BLaER1 treated with 17β-estradiol and CSF1 and Interleukin-3, amounts not matched to agents 10 nM and 100 nM (cell line): ENCODE measurements around the gene MYO5B.

Source experiments
- H3K27ac ChIP-seq, 11 experiments: shearing (Covaris generic); formaldehyde crosslinking; 2 replicates each; pipeline ENCODE4 v1.8.1; 2022
- H3K27me3 ChIP-seq, 11 experiments: shearing (Covaris generic); formaldehyde crosslinking; 2 replicates each; pipeline ENCODE4 v1.8.1; 2022
- H3K36me3 ChIP-seq, 11 experiments: shearing (Covaris generic); formaldehyde crosslinking; 2 replicates each; pipeline ENCODE4 v1.8.1; 2022
- H3K4me1 ChIP-seq, 10 experiments: shearing (Covaris generic); formaldehyde crosslinking; 2 replicates each; pipeline ENCODE4 v1.8.1; 2022
- H3K4me2 ChIP-seq, 11 experiments: shearing (Covaris generic); formaldehyde crosslinking; 2 replicates each; pipeline ENCODE4 v1.8.1; 2022
- H3K4me3 ChIP-seq, 10 experiments: shearing (Covaris generic); formaldehyde crosslinking; 2 replicates each; pipeline ENCODE4 v1.8.1; 2022
- H3K9ac ChIP-seq, 11 experiments: shearing (Covaris generic); formaldehyde crosslinking; 2 replicates each; pipeline ENCODE4 v1.8.1; 2022
- H3K9me3 ChIP-seq, 11 experiments: shearing (Covaris generic); formaldehyde crosslinking; replicated peaks in 1 of 11; 2 replicates each; pipeline ENCODE4 v1.8.1; 2022
- H4K20me1 ChIP-seq, 11 experiments: shearing (Covaris generic); formaldehyde crosslinking; 2 replicates each; pipeline ENCODE4 v1.8.1; 2022
- Cebpa-rat ChIP-seq, 11 experiments: shearing (Covaris generic); IDR thresholded peaks; 2 replicates each; pipeline ENCODE4 v1.8.1; 2022

MYO5B gene

GRCh38 chr18:50181590-50181989, 13.4 kb downstream of the MYO5B start:
- Histone ChIP-seq H3K4me3 (no peak overlapping the region), H3K9me3 (no peaks in the 10 kb centered on the region), H3K27me3 (no peaks in the 10 kb centered on the region), H3K36me3 (no peaks in the 10 kb centered on the region), H3K4me2 (no peak overlapping the region), H3K9ac (no peak overlapping the region), H3K27ac (no peak overlapping the region), H3K4me1 (peaks cover 0 to under 1% (median 0%) of the 10 kb centered on the region in 10 experiments; a peak in 2 of 20 replicates), H4K20me1 (no peaks in the 10 kb centered on the region)
- no peak for TF ChIP-seq Cebpa-rat (IDR thresholded peaks at IDR 0.05)

- Histone ChIP-seq H3K4me2 (no peak overlapping the region), H4K20me1 (no peaks in the 10 kb centered on the region), H3K4me1 (peaks cover 0 to 13% (median 0%) of the 10 kb centered on the region in 10 experiments; a peak in 6 of 20 replicates), H3K36me3 (no peaks in the 10 kb centered on the region), H3K9me3 (no peaks in the 10 kb centered on the region), H3K9ac (no peak overlapping the region), H3K27ac (no peak overlapping the region), H3K27me3 (no peaks in the 10 kb centered on the region), H3K4me3 (no peak overlapping the region)
- TF ChIP-seq Cebpa-rat (IDR thresholded peaks at IDR 0.05): no peak
Observed at GRCh38 chr18:50179465-50179864, 15.5 kb downstream of the MYO5B start.

- Histone ChIP-seq H3K9ac (no peak overlapping the region), H3K27me3 (no peaks in the 10 kb centered on the region), H3K9me3 (no peaks in the 10 kb centered on the region), H3K4me3 (no peak overlapping the region), H3K4me2 (no peak overlapping the region), H3K36me3 (no peaks in the 10 kb centered on the region), H4K20me1 (no peaks in the 10 kb centered on the region), H3K4me1 (peaks cover 0 to 13% (median 0%) of the 10 kb centered on the region in 10 experiments; a peak in 6 of 20 replicates), H3K27ac (no peak overlapping the region)
- TF ChIP-seq Cebpa-rat (IDR thresholded peaks at IDR 0.05): no peak
Observed at GRCh38 chr18:50177294-50177992, 17.5 kb downstream of the MYO5B start.

- H3K36me3 ChIP-seq: no peaks in the 10 kb centered on the region
- no peak overlapping the region for H3K4me2 ChIP-seq
- H3K4me3 ChIP-seq: no peak overlapping the region
- no peak overlapping the region for H3K9ac ChIP-seq
- H3K9me3 ChIP-seq: no peaks in the 10 kb centered on the region
- H4K20me1 ChIP-seq: no peaks in the 10 kb centered on the region
- no peak for TF ChIP-seq Cebpa-rat (IDR thresholded peaks at IDR 0.05)
- H3K4me1 ChIP-seq: peaks cover 0 to 13% (median 0%) of the 10 kb centered on the region in 10 experiments; a peak in 6 of 20 replicates
- H3K27me3 ChIP-seq: no peaks in the 10 kb centered on the region
- no peak overlapping the region for H3K27ac ChIP-seq
Observed at GRCh38 chr18:50172367-50172766, 22.6 kb downstream of the MYO5B start.

GRCh38 chr18:50171406-50171805, 23.5 kb downstream of the MYO5B start:
- Histone ChIP-seq H3K27me3 (no peaks in the 10 kb centered on the region), H3K4me2 (no peak overlapping the region), H3K4me3 (no peak overlapping the region), H3K36me3 (no peaks in the 10 kb centered on the region), H3K4me1 (peaks cover 0 to 10% (median 0%) of the 10 kb centered on the region in 10 experiments; a peak in 6 of 20 replicates), H3K9me3 (no peaks in the 10 kb centered on the region), H4K20me1 (no peaks in the 10 kb centered on the region), H3K27ac (no peak overlapping the region), H3K9ac (no peak overlapping the region)
- TF ChIP-seq Cebpa-rat (IDR thresholded peaks at IDR 0.05): no peak

- no peak for TF ChIP-seq Cebpa-rat (IDR thresholded peaks at IDR 0.05)
- H3K9ac ChIP-seq: no peak overlapping the region
- no peak overlapping the region for H3K4me2 ChIP-seq
- no peak overlapping the region for H3K4me3 ChIP-seq
- no peaks in the 10 kb centered on the region for H3K36me3 ChIP-seq
- H3K4me1 ChIP-seq: no peaks in the 10 kb centered on the region
- no peak overlapping the region for H3K27ac ChIP-seq
- no peaks in the 10 kb centered on the region for H3K9me3 ChIP-seq
- H3K27me3 ChIP-seq: no peaks in the 10 kb centered on the region
- no peaks in the 10 kb centered on the region for H4K20me1 ChIP-seq
Observed at GRCh38 chr18:50170004-50170403, 24.9 kb downstream of the MYO5B start.

- Histone ChIP-seq H3K27me3 (no peaks in the 10 kb centered on the region), H4K20me1 (no peaks in the 10 kb centered on the region), H3K27ac (no peak overlapping the region), H3K4me3 (no peak overlapping the region), H3K9me3 (no peaks in the 10 kb centered on the region), H3K4me2 (no peak overlapping the region), H3K36me3 (no peaks in the 10 kb centered on the region), H3K9ac (no peak overlapping the region), H3K4me1 (no peaks in the 10 kb centered on the region)
- no peak for TF ChIP-seq Cebpa-rat (IDR thresholded peaks at IDR 0.05)
Observed at GRCh38 chr18:50169149-50169548, 25.8 kb downstream of the MYO5B start.

- Histone ChIP-seq H4K20me1 (no peaks in the 10 kb centered on the region), H3K27me3 (no peaks in the 10 kb centered on the region), H3K4me3 (no peak overlapping the region), H3K4me2 (no peak overlapping the region), H3K4me1 (no peaks in the 10 kb centered on the region), H3K9ac (no peak overlapping the region), H3K27ac (no peak overlapping the region), H3K9me3 (no peaks in the 10 kb centered on the region), H3K36me3 (no peaks in the 10 kb centered on the region)
- TF ChIP-seq Cebpa-rat (IDR thresholded peaks at IDR 0.05): no peak
Observed at GRCh38 chr18:50167966-50168365, 27.0 kb downstream of the MYO5B start.

- Histone ChIP-seq H4K20me1 (no peaks in the 10 kb centered on the region), H3K27me3 (no peaks in the 10 kb centered on the region), H3K9ac (no peak overlapping the region), H3K9me3 (no peaks in the 10 kb centered on the region), H3K36me3 (no peaks in the 10 kb centered on the region), H3K4me3 (no peak overlapping the region), H3K27ac (no peak overlapping the region), H3K4me1 (no peaks in the 10 kb centered on the region), H3K4me2 (no peak overlapping the region)
- TF ChIP-seq Cebpa-rat (IDR thresholded peaks at IDR 0.05): no peak
Observed at GRCh38 chr18:50166901-50167300, 28.0 kb downstream of the MYO5B start.

- Histone ChIP-seq H3K9ac (no peak overlapping the region), H3K4me2 (no peak overlapping the region), H3K36me3 (no peaks in the 10 kb centered on the region), H3K4me3 (no peak overlapping the region), H3K9me3 (no peaks in the 10 kb centered on the region), H4K20me1 (no peaks in the 10 kb centered on the region), H3K27ac (no peak overlapping the region), H3K4me1 (no peaks in the 10 kb centered on the region), H3K27me3 (no peaks in the 10 kb centered on the region)
- no peak for TF ChIP-seq Cebpa-rat (IDR thresholded peaks at IDR 0.05)
Observed at GRCh38 chr18:50163505-50163904, 31.4 kb downstream of the MYO5B start.
